CD4-positive, alpha-beta T cell treated with Interferon gamma for 1 hour (primary cell): ENCODE data around the gene ZNF578.
"Not testable (repeated sequence)": the region's sequence is repeated elsewhere in the genome, so short reads cannot be mapped to it uniquely, and the experiment has no call there.

Experiments
- DNase-seq: peaks from one replicate; pipeline ENCODE4 v3.0.0-alpha.2; 2020

The ZNF578 gene

DNA sequence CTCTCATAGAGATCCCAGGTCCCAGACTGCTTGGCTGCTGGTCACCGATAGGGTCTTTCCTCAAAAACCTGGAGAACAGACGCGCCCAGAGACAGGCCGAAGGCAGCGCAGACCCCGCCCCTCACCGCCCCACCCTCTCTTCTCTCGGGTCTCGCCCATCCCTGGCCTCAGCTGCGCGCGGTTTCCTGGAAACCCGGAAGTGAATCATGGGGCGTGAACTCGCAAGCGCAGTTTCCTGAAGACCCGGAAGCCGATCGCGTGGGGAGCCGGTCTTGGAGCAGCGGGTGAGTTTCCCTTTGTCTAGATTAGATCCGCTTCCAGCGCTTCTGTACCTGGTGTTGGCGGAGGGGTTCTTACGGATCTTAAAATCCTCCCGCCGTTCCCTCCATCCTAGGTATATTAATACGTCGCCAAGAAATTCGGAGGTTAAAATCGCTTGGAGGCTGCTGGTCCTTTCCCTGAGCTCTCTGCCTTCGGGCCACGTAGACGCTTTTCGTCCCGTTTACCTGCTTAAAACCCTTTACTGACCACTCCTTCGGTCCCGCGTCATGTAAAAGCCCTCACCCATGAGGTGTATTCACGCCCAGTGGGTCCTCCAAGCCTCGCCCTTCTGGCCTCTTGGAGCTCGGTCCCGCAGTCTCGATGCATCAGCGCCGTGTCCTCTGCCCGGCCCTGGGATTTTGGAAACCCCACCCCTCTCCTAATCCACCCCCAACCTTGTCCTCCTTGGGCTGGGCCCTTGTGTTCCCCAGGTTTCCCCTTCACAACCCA is at the start of gene ZNF578:
ZNF578 (plus strand) TSS at position 230 of the 771 bp plus-strand sequence. CDS start 48,293 bp downstream, outside the sequence.
- DNase-seq: peak; percentile 73

GRCh38 chr19:52410276-52410675 is 43.1 kb upstream of the ZNF578 start:
- no peak for DNase-seq

GRCh38 chr19:52415711-52416110 is 37.6 kb upstream of the ZNF578 start:
- DNase-seq: no peak

DNA sequence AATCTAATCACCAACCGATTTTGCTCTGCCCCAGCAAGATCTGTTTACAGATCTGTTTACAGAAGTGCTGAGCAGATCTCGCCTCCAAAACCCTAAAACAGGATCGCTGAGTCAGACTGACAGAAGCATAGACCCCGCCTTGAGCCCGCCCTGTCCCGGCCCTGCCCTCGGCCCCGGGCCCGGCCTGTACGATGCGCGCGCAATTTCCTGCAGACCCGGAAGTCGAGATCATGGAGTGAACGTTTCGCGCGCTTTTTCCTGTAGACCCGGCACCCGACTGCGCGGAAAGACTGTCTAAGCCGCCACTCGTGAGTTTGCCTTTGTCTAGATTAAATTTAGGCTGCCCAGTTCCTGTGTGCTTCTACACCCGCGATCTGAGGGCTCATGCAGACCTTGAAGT is 24.4 kb upstream of the ZNF578 start, which contains the start of gene ZNF534:
ZNF534 (plus strand) TSS at position 212 of the 400 bp plus-strand sequence. CDS start 2,327 bp downstream, outside the sequence.
- no peak for DNase-seq

GRCh38 chr19:52442179-52442578 is 11.2 kb upstream of the ZNF578 start:
- no peak for DNase-seq

DNA sequence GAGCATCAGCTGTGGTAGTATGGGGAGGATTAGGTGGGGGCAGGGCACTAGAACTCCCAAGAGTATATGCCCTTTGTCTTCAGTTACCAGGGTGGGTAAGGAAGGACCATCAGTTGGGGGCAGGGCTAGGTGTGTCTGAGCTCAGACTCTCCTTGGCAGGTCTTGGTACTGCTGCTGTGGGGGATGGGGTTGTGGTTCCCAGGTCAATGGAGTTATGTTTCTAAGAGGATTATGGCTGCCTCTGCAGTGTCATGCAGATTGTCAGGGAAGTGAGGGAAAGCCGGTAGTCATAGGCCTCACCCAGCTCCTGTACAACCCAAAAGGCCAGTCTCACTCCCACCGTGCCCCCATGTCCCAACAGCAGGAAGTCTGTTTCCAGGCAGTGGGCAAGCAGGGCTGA is 8.8 kb upstream of the ZNF578 start:
- DNase-seq: no peak

- no peak for DNase-seq
Observed at GRCh38 chr19:52451241-52451640, 2.1 kb upstream of the ZNF578 start.

- no peak for DNase-seq
Observed at GRCh38 chr19:52464798-52465470, 11.6 kb downstream of the ZNF578 start.

- no peak for DNase-seq
Observed at GRCh38 chr19:52473655-52474350, 20.4 kb downstream of the ZNF578 start.

- no peak for DNase-seq
Observed at GRCh38 chr19:52474351-52475127, 21.2 kb downstream of the ZNF578 start.

DNA sequence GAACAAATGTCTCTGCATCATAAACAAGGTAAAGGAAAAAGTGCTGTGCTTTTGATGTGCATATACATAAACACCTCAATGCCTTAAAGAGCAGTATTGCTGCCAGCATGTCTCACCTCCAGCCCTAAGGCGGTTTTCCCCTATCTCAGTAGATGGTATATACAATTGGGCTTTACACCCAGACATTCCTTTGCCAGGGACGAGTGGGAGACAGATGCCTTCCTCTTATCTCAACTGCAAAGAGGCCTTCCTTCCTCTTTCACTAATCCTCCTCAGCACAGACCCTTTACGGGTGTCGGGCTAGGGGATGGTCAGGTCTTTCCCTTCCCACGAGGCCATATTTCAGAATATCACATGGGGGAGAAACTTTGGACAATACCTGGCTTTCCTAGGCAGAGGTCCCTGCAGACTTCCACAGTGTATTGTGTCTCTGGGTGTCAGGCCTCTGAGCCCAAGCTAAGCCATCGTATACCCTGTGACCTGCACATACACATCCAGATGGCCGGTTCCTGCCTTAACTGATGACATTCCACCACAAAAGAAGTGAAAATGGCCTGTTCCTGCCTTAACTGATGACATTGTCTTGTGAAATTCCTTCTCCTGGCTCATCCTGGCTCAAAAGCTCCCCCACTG is 30.9 kb downstream of the ZNF578 start:
- DNase-seq: not testable (repeated sequence)

DNA sequence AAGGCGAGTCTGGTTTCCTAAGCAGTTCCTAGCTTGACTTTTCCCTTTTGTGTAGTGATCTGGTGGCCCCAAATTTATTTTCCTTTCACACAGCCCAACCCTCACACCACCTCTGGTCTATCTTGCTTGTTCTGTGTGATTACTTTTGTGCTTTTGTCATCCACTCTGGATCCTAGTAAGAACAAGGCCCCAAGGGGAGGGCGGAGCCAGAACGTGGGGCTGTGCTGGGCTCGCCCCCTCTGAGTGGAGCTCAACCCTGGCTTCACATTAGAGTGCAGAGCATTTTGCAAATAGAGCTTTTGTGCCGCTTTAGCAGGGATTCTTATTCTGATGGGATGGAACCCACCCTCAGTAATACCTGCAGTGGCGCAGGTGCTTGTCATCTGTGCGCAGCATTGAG is 31.7 kb downstream of the ZNF578 start:
- DNase-seq: not testable (repeated sequence)

GRCh38 chr19:52485561-52486240 is 32.3 kb downstream of the ZNF578 start:
- DNase-seq: not testable (repeated sequence)

DNA sequence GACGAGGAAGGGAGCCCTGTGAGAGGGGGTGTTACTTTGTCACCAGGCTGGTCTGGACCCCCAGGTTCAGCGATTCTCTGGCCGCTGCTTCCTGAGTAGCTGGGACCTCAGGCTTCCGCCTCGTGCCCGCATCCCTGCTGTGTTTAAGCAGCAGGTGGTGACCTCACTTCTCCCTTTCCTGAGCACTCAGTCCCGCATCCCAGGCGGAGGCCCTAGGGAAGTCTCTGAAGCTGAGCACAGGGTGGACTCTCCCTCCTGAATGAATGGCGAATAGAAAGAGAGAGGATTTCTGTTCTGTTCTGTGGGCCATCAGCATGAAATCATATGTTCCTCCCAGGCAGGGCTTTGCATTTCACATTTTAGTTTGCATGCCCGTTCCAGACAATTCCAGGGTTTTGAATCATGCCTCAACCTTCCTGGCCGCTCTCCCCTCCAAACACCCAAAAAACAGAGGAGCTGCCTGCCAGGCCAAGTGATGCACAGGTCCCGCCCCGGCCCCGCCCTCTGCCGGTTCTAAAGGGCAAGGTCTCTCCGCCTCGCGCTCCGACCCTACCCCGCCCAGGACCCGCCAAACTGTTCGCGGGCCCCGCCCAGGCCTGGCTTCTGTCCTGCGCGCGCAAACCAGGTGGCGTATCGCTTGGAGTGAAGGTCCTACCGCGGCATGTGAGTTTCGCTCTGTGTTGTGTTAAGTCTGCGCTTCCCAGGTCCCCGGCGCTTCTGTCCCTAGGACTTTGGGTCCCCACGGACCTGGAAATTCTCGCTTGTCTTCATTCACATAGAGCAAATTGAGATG is 39.0 kb downstream of the ZNF578 start:
- DNase-seq: no peak

GRCh38 chr19:52492994-52493470 is 39.7 kb downstream of the ZNF578 start:
- DNase-seq: no peak

- DNase-seq: no peak
Observed at GRCh38 chr19:52494518-52494917, 41.2 kb downstream of the ZNF578 start.

GRCh38 chr19:52498571-52498970 is 45.2 kb downstream of the ZNF578 start:
- DNase-seq: no peak

DNA sequence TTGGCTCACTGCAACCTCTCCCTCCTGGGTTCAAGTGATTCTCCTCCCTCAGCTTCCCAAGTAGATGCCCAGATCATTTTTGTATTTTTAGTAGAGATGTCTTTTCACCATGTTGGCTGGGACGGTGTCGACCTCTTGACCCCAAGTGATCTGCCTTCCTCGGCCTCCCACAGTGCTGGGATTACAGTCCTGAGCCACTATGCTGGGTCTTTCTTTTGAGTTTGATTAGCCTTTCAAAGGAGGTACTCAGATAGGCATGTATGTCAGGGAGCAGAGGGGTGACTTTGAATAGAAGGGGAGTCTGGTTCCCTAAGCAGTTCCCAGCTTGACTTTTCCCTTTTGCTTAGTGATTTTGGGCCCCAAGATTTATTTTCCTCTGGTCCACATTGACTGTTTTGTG is 47.1 kb downstream of the ZNF578 start:
- not testable (repeated sequence) for DNase-seq

DNA sequence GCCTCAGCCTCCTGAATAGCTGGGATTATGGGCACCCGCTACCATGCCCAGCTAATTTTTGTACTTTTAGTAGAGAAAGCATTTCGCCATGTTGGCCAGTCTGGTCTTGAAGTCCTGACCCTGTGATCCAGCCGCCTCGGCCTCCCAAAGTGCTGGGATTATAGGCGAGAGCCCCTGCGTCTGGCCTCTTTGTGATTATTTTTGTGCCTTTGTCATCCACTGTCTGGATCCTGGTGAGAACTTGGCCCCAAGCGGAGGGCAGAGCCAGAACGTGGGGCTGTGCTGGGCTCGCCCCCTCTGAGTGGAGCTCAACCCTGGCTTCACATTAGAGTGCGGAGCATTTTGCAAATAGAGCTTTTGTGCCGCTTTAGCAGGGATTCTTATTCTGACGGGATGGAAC is 47.6 kb downstream of the ZNF578 start:
- not testable (repeated sequence) for DNase-seq

DNA sequence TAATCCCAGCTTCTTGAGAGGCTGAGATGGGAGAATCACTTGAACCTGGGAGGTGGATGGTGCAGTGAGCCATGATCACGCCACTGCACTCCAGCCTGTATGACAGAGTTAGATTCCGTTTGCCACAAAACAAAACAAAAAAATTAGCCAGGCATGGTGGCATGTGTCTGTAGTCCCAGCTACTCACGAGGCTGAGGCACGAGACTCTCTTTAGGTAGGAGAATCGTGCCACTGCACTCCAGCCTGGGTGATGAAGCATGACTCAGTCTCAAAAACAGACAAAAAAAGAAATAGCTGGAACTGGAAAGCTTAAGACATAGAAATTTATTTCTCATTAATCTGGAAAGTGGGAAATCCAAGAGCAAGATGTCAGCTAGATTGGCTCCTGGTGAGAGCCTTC is 53.9 kb downstream of the ZNF578 start:
- DNase-seq: no peak

DNA sequence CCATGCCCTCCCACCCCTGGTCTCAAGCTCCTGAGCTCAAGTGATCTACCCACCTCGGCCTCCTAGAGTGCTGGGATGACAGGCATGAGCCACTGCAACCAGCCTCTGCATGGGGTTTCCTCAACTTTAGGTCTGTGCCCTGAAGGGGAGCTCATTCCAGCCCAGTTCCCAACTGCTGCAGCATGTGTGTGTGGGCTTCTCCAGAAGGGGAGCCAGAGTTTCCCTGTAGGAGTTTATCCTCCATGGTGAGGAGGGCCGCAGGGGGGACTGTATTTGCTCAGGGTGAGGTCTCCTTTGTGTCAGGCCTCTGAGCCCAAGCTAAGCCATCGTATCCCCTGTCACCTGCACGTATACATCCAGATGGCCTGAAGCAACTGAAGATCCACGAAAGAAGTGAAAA is 62.8 kb downstream of the ZNF578 start:
- DNase-seq: no peak
